ENCODE results near the gene ATP8B4.

DNA sequence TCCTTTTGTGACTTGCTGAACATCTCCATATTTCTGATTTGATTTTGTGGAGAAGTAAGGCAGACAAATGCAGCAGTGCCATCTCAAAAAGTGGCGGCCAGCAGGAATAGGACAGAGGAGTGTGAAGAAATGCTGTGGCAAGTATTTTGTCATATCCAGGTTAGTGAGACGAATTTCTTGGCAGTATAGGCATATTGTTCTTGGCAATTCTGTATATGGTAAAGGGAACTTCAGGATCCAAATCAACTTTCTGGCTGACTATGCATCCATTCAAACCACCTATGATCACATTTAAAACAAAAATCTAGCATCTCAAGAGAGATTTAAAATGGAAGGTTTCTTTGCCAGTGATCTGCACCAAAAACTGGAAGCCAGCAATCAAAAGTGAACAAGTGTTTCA, 270.2 kb downstream of the ATP8B4 start:
- TF ChIP-seq, protein P1, sequence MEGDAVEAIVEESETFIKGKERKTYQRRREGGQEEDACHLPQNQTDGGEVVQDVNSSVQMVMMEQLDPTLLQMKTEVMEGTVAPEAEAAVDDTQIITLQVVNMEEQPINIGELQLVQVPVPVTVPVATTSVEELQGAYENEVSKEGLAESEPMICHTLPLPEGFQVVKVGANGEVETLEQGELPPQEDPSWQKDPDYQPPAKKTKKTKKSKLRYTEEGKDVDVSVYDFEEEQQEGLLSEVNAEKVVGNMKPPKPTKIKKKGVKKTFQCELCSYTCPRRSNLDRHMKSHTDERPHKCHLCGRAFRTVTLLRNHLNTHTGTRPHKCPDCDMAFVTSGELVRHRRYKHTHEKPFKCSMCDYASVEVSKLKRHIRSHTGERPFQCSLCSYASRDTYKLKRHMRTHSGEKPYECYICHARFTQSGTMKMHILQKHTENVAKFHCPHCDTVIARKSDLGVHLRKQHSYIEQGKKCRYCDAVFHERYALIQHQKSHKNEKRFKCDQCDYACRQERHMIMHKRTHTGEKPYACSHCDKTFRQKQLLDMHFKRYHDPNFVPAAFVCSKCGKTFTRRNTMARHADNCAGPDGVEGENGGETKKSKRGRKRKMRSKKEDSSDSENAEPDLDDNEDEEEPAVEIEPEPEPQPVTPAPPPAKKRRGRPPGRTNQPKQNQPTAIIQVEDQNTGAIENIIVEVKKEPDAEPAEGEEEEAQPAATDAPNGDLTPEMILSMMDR (IDR thresholded peaks at IDR 0.05): no peak
- no peak for TF ChIP-seq POLR2A (IDR thresholded peaks at IDR 0.05)

Measured in testis (tissue), 2 donors.